ENCODE data around the gene BCL2.

Gene BCL2

DNA sequence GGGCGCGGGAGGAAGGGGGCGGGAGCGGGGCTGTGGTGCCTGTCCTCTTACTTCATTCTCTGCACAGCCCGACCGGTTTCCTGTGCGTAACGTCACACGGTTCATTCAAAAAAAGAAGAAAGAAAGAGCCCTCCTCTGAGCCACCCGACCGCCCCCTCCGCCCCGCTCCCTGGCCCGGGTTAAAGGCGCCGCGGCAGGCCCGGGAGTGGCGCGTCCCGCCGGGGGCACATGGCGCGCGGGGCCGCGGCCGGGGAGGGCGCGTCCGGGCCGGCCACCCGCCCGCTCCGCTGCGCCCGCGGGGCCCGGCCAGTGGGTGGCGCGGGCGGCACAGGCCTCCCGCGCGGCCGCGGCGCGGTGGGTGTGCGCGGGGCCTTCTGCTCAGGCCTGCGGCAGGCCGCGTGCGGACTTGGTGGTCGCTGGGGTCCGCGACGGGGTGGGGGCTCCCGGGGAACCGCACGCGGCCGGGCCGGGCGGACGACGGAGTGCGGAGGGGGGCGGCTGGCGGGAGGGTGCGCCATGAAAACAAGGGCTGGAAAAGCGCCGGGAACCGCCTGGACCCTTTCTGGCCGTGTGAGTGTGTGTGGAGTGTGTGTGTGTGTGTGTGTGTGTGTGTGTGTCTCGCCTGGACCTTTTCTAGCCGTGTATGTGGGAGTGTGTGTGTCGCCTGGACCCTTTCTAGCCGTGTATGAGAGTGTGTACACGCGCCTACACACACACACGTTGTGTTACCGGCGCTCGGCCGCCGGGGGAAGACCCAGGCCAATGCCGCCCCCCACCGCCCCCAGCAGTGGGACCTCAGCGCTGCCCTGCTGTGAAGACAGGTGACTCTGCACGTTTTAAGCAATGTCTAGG lies 780 bp upstream of the BCL2 start:
- peak; percentile 83 for DNase-seq (ENCODE audit: low spot score)
- Mint-ChIP-seq H3K9me3 (no peaks in the 10 kb centered on the region), H3K4me3 (peak overlapping the region; percentile 87), H3K36me3 (ENCODE audit: low read depth) (peaks cover 31% of the 10 kb centered on the region), H3K27ac (peak overlapping the region; percentile 90), H3K27me3 (ENCODE audit: low read depth) (no peaks in the 10 kb centered on the region), H3K4me1 (ENCODE audit: low read depth) (peaks cover 21% of the 10 kb centered on the region)

DNA sequence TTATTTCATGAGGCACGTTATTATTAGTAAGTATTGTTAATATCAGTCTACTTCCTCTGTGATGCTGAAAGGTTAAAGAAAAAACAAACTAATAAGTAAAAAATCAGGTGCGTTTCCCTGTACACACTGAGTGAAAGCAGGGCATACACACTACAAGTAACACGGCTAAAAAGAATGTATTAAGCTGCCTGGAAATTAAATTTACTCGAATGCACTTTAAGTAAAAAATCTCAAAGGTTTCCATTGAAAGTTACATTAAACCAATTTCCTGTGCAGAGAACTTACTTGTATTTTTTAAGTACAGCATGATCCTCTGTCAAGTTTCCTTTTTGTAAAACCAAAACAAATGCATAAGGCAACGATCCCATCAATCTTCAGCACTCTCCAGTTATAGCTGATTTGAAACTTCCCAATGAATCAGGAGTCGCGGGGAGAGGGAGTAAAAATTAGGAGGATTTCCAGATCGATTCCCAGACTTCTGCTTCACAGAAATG lies 633 bp downstream of the BCL2 start:
- Mint-ChIP-seq H3K9me3 (no peaks in the 10 kb centered on the region), H3K4me1 (ENCODE audit: low read depth) (peaks cover 34% of the 10 kb centered on the region), H3K36me3 (ENCODE audit: low read depth) (peaks cover 44% of the 10 kb centered on the region), H3K27me3 (ENCODE audit: low read depth) (no peaks in the 10 kb centered on the region), H3K27ac (peak overlapping the region; percentile 79), H3K4me3 (peak overlapping the region; percentile 88)
- no peak for DNase-seq (ENCODE audit: low spot score)

- peak; percentile 83 for DNase-seq (ENCODE audit: low spot score)
- Mint-ChIP-seq H3K27me3 (ENCODE audit: low read depth) (no peaks in the 10 kb centered on the region), H3K4me1 (ENCODE audit: low read depth) (peaks cover 40% of the 10 kb centered on the region), H3K36me3 (ENCODE audit: low read depth) (peaks cover 50% of the 10 kb centered on the region), H3K4me3 (peak overlapping the region; percentile 93), H3K9me3 (no peaks in the 10 kb centered on the region), H3K27ac (peak overlapping the region; percentile 87)
Measured at GRCh38 chr18:63317982-63318888, 1.3 kb downstream of the BCL2 start.

DNA sequence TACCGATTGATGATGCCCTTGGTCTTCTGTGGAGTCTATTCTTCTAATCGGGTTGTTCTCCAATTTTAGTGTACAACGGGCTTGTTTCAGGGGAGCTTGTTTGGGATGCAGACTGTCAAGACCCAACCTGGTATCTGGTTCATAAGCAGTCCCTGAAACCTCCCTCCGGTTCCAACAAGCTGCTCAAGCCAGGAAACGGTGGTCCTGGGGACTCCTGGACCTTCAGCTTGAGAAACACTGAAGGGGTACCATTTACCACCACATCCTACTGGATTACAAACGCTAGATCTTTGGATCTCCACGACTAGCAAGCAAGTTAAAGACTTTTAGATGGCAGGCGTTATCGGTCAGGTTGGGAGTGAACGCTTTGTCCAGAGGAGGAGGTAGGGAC lies 2.0 kb downstream of the BCL2 start:
- Mint-ChIP-seq H3K27ac (peak overlapping the region; percentile 87), H3K4me1 (ENCODE audit: low read depth) (peaks cover 39% of the 10 kb centered on the region), H3K4me3 (peak overlapping the region; percentile 93), H3K27me3 (ENCODE audit: low read depth) (no peaks in the 10 kb centered on the region), H3K9me3 (no peaks in the 10 kb centered on the region), H3K36me3 (ENCODE audit: low read depth) (peaks cover 54% of the 10 kb centered on the region)
- DNase-seq (ENCODE audit: low spot score), result no peak

DNA sequence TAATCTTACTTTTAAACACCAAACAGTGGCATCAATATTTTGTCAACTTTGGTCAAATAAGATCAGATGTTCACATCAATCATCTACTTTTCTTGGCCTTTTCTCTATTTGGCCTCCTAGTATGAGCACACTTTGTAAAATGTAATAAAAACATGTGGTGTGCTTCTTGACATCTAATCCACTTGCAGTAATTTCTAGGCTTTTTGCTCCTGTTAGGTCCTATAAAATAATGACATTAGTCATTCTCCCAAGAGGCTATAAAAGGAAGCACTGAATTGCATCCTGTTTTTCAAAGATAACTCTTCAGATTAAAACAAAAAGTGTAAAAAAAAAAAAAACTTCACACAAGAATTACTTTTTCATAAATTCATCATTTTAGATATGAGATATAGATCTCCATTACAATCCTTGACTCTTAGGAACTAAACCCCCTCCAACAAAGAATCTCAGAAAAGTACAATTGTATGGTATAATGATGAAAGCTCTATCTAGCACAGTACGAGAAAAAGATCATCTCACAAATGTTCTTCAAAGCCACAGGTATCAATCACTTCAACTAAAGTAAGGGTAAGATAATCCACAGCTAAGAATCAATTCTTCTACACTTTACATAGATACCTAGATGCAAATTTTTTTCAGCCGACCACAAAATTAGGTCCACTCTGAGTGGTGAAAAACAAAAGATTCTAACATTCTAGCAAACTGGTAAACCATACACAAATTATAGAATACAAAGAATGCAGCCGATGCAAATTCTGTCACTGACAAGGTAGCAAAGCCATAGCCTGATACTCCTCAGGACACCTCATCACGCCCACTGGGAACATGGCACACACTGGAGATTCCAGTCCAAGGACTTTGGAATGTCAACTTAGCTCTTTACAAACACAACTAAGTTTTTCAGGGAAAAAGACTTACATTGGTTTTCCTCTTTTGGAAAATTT lies 2.7 kb downstream of the BCL2 start:
- H3K9me3 Mint-ChIP-seq, result no peaks in the 10 kb centered on the region
- H3K27me3 Mint-ChIP-seq (ENCODE audit: low read depth), result no peaks in the 10 kb centered on the region
- peaks cover 44% of the 10 kb centered on the region for H3K4me1 Mint-ChIP-seq (ENCODE audit: low read depth)
- DNase-seq (ENCODE audit: low spot score), result no peak
- peak overlapping the region; percentile 93 for H3K4me3 Mint-ChIP-seq
- H3K36me3 Mint-ChIP-seq (ENCODE audit: low read depth), result peaks cover 58% of the 10 kb centered on the region
- H3K27ac Mint-ChIP-seq, result peak overlapping the region; percentile 87

GRCh38 chr18:63315876-63316275 lies 3.7 kb downstream of the BCL2 start:
- H3K4me3 Mint-ChIP-seq, result peak overlapping the region; percentile 93
- H3K36me3 Mint-ChIP-seq (ENCODE audit: low read depth), result peaks cover 67% of the 10 kb centered on the region
- H3K4me1 Mint-ChIP-seq (ENCODE audit: low read depth), result peaks cover 49% of the 10 kb centered on the region
- no peaks in the 10 kb centered on the region for H3K27me3 Mint-ChIP-seq (ENCODE audit: low read depth)
- peak overlapping the region; percentile 47 for H3K27ac Mint-ChIP-seq
- H3K9me3 Mint-ChIP-seq, result no peaks in the 10 kb centered on the region
- no peak for DNase-seq (ENCODE audit: low spot score)

- DNase-seq (ENCODE audit: low spot score), result no peak
- Mint-ChIP-seq H3K27ac (no peak overlapping the region), H3K4me3 (peak overlapping the region; percentile 93), H3K4me1 (ENCODE audit: low read depth) (peaks cover 55% of the 10 kb centered on the region), H3K27me3 (ENCODE audit: low read depth) (no peaks in the 10 kb centered on the region), H3K9me3 (no peaks in the 10 kb centered on the region), H3K36me3 (ENCODE audit: low read depth) (peaks cover 73% of the 10 kb centered on the region)
Measured at GRCh38 chr18:63315131-63315662, 4.4 kb downstream of the BCL2 start.

DNA sequence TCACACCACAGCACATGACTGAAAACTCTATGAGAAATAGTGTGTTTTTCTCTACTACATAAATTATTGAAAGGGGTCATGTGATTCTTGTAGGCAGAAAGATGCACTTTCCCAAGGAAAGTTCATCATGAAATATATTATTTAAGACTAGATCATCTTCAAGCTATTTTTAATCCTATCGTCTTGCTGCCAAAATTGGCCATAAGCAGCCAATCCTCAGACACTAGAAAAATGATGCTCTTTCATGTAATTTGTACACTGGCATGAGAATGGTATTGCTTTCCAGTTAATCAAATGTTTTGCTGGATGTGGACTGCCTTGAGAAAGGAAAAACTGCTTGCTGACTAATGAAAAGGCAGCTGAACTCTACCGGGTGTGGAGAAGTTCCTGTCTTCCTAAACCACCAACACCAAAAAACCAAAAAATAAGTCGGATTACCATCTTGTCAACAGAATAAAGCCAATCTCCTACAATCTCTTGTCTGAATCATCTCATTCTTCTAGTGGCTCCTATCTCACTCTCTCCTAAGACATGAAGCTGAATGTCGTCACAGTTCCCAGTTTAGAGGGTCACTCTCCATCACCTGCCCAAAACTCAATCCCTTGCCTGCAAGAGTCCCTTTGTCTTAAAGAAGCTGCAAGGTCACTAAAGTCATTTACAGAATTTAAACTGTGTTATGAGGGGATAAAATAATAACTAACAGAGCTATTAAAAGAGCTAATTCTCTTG lies 5.3 kb downstream of the BCL2 start:
- no peaks in the 10 kb centered on the region for H3K9me3 Mint-ChIP-seq
- H3K36me3 Mint-ChIP-seq (ENCODE audit: low read depth), result peaks cover 77% of the 10 kb centered on the region
- peaks cover 62% of the 10 kb centered on the region for H3K4me1 Mint-ChIP-seq (ENCODE audit: low read depth)
- DNase-seq (ENCODE audit: low spot score), result no peak
- H3K4me3 Mint-ChIP-seq, result peak overlapping the region; percentile 93
- no peaks in the 10 kb centered on the region for H3K27me3 Mint-ChIP-seq (ENCODE audit: low read depth)
- no peak overlapping the region for H3K27ac Mint-ChIP-seq

GRCh38 chr18:63313396-63313917 lies 6.1 kb downstream of the BCL2 start:
- Mint-ChIP-seq H3K27ac (no peak overlapping the region), H3K36me3 (ENCODE audit: low read depth) (peaks cover 72% of the 10 kb centered on the region), H3K27me3 (ENCODE audit: low read depth) (no peaks in the 10 kb centered on the region), H3K4me1 (ENCODE audit: low read depth) (peaks cover 66% of the 10 kb centered on the region), H3K4me3 (peak overlapping the region; percentile 93), H3K9me3 (no peaks in the 10 kb centered on the region)
- no peak for DNase-seq (ENCODE audit: low spot score)

DNA sequence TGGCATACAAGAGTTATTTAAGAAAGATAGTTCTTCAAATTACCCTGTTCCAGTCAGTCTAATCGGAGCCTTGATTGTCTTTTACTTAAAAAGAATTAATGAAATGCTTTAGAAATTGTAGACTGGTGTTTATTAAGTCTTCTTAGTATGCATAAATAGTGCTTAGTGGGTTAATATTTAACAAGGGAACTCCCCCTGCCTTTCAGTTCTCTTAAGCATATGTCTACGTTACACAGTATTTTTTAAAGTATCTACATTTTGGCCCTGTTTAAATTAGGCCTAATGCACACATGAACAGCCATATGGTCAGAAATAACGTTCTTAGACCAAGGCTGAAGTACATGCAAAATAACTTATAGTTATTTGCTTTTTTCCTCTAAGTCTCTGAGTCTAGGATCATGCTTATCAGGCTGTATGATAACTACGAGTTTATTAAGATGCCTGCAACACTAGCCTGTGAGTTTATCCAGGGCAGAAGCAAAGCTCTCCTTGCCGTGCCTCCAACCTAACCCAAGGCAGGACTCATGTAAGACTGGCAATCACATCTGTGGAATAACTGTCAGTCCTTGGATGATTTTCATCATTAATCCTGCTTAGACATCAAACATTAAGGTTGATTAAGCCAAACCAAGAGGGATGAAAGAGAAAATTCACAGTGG lies 6.7 kb downstream of the BCL2 start:
- Mint-ChIP-seq H3K4me1 (ENCODE audit: low read depth) (peaks cover 68% of the 10 kb centered on the region), H3K27me3 (ENCODE audit: low read depth) (no peaks in the 10 kb centered on the region), H3K27ac (no peak overlapping the region), H3K9me3 (no peaks in the 10 kb centered on the region), H3K36me3 (ENCODE audit: low read depth) (peaks cover 73% of the 10 kb centered on the region), H3K4me3 (peak overlapping the region; percentile 93)
- no peak for DNase-seq (ENCODE audit: low spot score)

DNA sequence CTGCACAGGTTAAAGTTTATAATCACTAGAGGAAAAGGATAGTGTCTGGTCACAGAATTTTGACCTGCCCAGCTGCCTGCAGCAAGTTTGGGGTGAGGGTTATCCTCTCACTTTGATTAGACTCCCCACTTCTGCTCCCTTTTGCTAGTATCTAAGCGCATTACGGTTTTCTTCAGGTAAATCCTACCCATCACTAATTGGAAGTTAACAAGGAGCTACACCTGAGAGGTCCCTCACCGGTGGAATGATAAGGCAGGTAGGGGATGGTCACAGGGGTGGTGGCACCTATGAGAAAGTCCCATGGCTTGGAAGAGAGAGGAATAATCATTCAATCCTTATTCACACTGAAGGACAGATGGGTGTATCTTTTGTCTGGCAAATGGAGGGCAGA lies 7.6 kb downstream of the BCL2 start:
- Mint-ChIP-seq H3K4me1 (ENCODE audit: low read depth) (peaks cover 72% of the 10 kb centered on the region), H3K36me3 (ENCODE audit: low read depth) (peaks cover 68% of the 10 kb centered on the region), H3K27me3 (ENCODE audit: low read depth) (no peaks in the 10 kb centered on the region), H3K9me3 (no peaks in the 10 kb centered on the region), H3K27ac (no peak overlapping the region), H3K4me3 (peak overlapping the region; percentile 47)
- DNase-seq (ENCODE audit: low spot score), result no peak

All from T-helper 2 cell treated with Interferon-gamma antibody and Interleukin-4, amounts not matched to agents 5 μg/mL and 100 μg/mL, for 36 hours (primary cell).